CD4-positive, alpha-beta T cell (primary cell): ENCODE results near the gene DOHH. TPM values are rescaled to one million over a fixed set of nuclear protein-coding genes. Genes with fewer than 3 reads are reported as not detected.

Experiments used
- ATAC-seq: fragments of 200-7000 bp; cut with Tn5 transposase; one replicate; pipeline ENCODE4 v1.10.0; 2022; ENCODE audit warnings: mild to moderate bottlenecking; ENCODE audit not compliant: poor library complexity
- CTCF ChIA-PET: fragments of 350-600 bp; sonication (Branson Sonifier 250); formaldehyde crosslinking; loops from one replicate; lab custom pipeline; 2021; ENCODE audit warnings: antibody characterized with exemption, inconsistent platforms; lab: Charles Lee
- POLR2A ChIA-PET: fragments of 350-600 bp; sonication (Branson Sonifier 250); formaldehyde crosslinking; loops from one replicate; lab custom pipeline; 2021; ENCODE audit warnings: antibody characterized with exemption, inconsistent platforms; lab: Charles Lee
- DNase-seq, 14 experiments: peaks; one replicate each; pipeline ENCODE4 v3.0.0-alpha.2; 2013 to 2020; ENCODE audit warnings: mixed read lengths in 2 of 14
- H3K27ac ChIP-seq, 2 donors: one replicate each; pipeline versions ENCODE4 v1.5.1 to v1.7.0; 2013; ENCODE audit warnings: low read length in 2 of 2, low read depth in 1 of 2, mild to moderate bottlenecking in 1 of 2
- H3K27me3 ChIP-seq, 2 experiments: 1 replicate in 1 of 2; 2 replicates in 1 of 2; pipeline versions ENCODE4 v1.6.1 to v1.7.0; 2013; ENCODE audit warnings: low read length in 2 of 2, control low read depth in 1 of 2, mild to moderate bottlenecking in 1 of 2, moderate library complexity in 1 of 2; ENCODE audit not compliant: insufficient read depth in 2 of 2, control insufficient read depth in 1 of 2
- H3K36me3 ChIP-seq: one replicate; pipeline ENCODE4 v1.6.1; 2013; ENCODE audit warnings: low read length, control low read depth; ENCODE audit not compliant: insufficient read depth
- H3K4me1 ChIP-seq: one replicate; pipeline ENCODE4 v1.6.1; 2013; ENCODE audit warnings: low read length, control low read depth; ENCODE audit not compliant: insufficient read depth
- H3K4me3 ChIP-seq: one replicate; pipeline ENCODE4 v1.5.1; 2013; ENCODE audit warnings: mild to moderate bottlenecking, low read length, moderate library complexity
- H3K9me3 ChIP-seq, 2 experiments: 1 replicate in 1 of 2; 2 replicates in 1 of 2; pipeline versions ENCODE4 v1.6.1 to v1.7.0; 2013; ENCODE audit warnings: low read length in 2 of 2, mild to moderate bottlenecking in 2 of 2, control low read depth in 1 of 2, moderate library complexity in 1 of 2; ENCODE audit not compliant: control insufficient read depth in 1 of 2, insufficient read depth in 1 of 2
- H3K27ac Mint-ChIP-seq: one replicate; pipeline ENCODE4 v1.8.0; 2020; ENCODE audit warnings: mixed read lengths
- H3K27me3 Mint-ChIP-seq: one replicate; pipeline ENCODE4 v1.8.0; 2021; ENCODE audit warnings: mixed read lengths
- H3K36me3 Mint-ChIP-seq: one replicate; pipeline ENCODE4 v1.8.0; 2021; ENCODE audit warnings: low read depth, mixed read lengths
- H3K4me1 Mint-ChIP-seq: one replicate; pipeline ENCODE4 v1.8.0; 2021; ENCODE audit warnings: low read depth, mixed read lengths
- H3K4me3 Mint-ChIP-seq: one replicate; pipeline ENCODE4 v1.8.0; 2020; ENCODE audit warnings: mild to moderate bottlenecking, mixed read lengths
- H3K9me3 Mint-ChIP-seq: one replicate; pipeline ENCODE4 v1.8.0; 2020; ENCODE audit warnings: mixed read lengths
- intact Hi-C, 2 experiments: fragments of 100-400 bp; cut with DNase I in 1 of 2; cut with micrococcal nuclease in 1 of 2; formaldehyde crosslinking; loops; one replicate each; pipeline versions ENCODE4 v1.15.1 to v1.9.0; 2023 to 2025; cut with DNase I, micrococcal nuclease
- total RNA-seq, 174 experiments: library from RNA in 2 of 174; stranded (reverse) in 2 of 174; gene quantifications; one replicate each; pipeline ENCODE4 v1.2.3 and lab custom pipeline; 2021 to 2026
- TF ChIP-seq, protein P1 (sequence below): fragments of 200-600 bp; IDR thresholded peaks from one replicate; pipeline ENCODE4 v1.8.0; 2022; ENCODE audit warnings: antibody characterized with exemption, mild to moderate bottlenecking

DOHH gene
- total RNA-seq, 2 experiments from 2014 or later, result 3.9 to 4.7 TPM

DNA sequence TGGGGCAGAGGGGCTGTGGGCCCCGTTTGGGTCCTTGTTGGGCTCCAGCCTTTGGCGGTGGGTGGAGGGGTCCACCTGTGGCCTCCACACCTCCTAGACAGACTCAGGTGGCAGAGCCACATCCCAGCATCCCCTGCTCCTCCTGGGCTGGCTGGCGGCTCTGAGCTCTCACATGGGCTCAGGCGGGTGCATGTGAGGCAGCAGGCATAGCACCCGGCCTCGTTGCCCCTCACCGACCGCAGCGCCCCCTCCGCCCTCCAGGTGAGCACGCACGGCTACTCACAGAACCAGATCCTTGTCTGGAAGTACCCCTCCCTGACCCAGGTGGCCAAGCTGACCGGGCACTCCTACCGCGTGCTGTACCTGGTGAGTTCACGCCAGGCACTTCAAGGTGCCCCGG, 32.6 kb upstream of the DOHH start:
- Histone ChIP-seq H3K27ac (no peak overlapping the region), H3K4me3 (no peak overlapping the region), H3K27me3 (no peaks in the 10 kb centered on the region), H3K36me3 (peaks cover 56% of the 10 kb centered on the region), H3K4me1 (no peaks in the 10 kb centered on the region), H3K9me3 (no peaks in the 10 kb centered on the region)
- TF ChIP-seq, protein P1, sequence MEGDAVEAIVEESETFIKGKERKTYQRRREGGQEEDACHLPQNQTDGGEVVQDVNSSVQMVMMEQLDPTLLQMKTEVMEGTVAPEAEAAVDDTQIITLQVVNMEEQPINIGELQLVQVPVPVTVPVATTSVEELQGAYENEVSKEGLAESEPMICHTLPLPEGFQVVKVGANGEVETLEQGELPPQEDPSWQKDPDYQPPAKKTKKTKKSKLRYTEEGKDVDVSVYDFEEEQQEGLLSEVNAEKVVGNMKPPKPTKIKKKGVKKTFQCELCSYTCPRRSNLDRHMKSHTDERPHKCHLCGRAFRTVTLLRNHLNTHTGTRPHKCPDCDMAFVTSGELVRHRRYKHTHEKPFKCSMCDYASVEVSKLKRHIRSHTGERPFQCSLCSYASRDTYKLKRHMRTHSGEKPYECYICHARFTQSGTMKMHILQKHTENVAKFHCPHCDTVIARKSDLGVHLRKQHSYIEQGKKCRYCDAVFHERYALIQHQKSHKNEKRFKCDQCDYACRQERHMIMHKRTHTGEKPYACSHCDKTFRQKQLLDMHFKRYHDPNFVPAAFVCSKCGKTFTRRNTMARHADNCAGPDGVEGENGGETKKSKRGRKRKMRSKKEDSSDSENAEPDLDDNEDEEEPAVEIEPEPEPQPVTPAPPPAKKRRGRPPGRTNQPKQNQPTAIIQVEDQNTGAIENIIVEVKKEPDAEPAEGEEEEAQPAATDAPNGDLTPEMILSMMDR, result no peak
- Mint-ChIP-seq H3K9me3 (no peaks in the 10 kb centered on the region), H3K27ac (no peak overlapping the region), H3K27me3 (no peaks in the 10 kb centered on the region), H3K36me3 (peaks cover 41% of the 10 kb centered on the region), H3K4me3 (no peak overlapping the region), H3K4me1 (no peaks in the 10 kb centered on the region)
- intact Hi-C loops, result no loop called here
- ChIA-PET POLR2A (no interaction called here), CTCF (no interaction called here)
- ATAC-seq, result no peak
- DNase-seq, result no peak

DNA sequence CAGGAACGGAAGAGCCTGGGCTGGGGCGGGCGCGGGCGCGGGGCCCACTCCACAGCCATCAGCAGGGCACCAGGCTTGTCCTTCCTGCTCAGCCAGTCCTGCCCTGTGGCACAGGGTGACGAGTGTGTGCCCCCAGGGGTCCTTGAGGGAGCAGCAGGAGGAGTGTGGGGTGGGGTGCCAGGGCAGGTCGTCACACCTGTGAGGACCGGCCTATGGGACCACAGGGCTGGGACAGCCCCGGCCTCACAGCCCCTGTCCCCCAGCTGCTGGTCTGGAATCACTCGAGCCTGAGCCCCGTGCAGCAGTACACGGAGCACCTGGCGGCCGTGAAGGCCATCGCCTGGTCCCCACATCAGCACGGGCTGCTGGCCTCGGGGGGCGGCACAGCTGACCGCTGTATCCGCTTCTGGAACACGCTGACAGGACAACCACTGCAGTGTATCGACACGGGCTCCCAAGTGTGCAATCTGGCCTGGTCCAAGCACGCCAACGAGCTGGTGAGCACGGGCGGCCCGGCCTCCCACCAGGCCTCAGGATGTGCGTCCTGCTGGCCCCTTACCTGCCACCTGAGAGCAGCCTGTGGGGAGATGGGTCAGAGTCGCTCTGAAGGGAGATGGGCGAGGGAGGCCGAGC, 31.8 kb upstream of the DOHH start:
- no peak overlapping the region for H3K27ac ChIP-seq
- Mint-ChIP-seq H3K27me3 (no peaks in the 10 kb centered on the region), H3K9me3 (no peaks in the 10 kb centered on the region), H3K4me1 (no peaks in the 10 kb centered on the region), H3K27ac (no peak overlapping the region), H3K4me3 (no peak overlapping the region), H3K36me3 (peaks cover 34% of the 10 kb centered on the region)
- no peaks in the 10 kb centered on the region for H3K27me3 ChIP-seq
- DNase-seq (no peak), ATAC-seq (no peak)
- intact Hi-C loops, result no loop called here
- H3K4me3 ChIP-seq, result no peak overlapping the region
- CTCF ChIA-PET, result no interaction called here
- H3K4me1 ChIP-seq, result no peaks in the 10 kb centered on the region
- no peaks in the 10 kb centered on the region for H3K9me3 ChIP-seq
- H3K36me3 ChIP-seq, result peaks cover 64% of the 10 kb centered on the region
- POLR2A ChIA-PET, result no interaction called here
- TF ChIP-seq, protein P1, result no peak

DNA sequence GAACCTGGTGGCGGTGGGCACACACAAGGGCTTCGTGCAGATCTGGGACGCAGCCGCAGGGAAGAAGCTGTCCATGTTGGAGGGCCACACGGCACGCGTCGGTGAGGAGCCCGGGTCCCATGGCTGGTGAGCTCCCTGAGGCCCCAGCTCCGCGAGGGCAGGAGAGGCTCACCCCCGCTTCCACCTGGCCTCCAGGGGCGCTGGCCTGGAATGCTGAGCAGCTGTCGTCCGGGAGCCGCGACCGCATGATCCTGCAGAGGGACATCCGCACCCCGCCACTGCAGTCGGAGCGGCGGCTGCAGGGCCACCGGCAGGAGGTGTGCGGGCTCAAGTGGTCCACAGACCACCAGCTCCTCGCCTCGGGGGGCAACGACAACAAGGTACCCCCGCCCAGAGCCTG, 31.2 kb upstream of the DOHH start:
- CTCF ChIA-PET, result no interaction called here
- intact Hi-C loops, result no loop called here
- Histone ChIP-seq H3K27ac (no peak overlapping the region), H3K4me1 (no peaks in the 10 kb centered on the region), H3K9me3 (no peaks in the 10 kb centered on the region), H3K4me3 (no peak overlapping the region), H3K36me3 (peaks cover 69% of the 10 kb centered on the region), H3K27me3 (no peaks in the 10 kb centered on the region)
- Mint-ChIP-seq H3K27me3 (no peaks in the 10 kb centered on the region), H3K9me3 (no peaks in the 10 kb centered on the region), H3K4me3 (no peak overlapping the region), H3K36me3 (peaks cover 37% of the 10 kb centered on the region), H3K4me1 (no peaks in the 10 kb centered on the region), H3K27ac (no peak overlapping the region)
- POLR2A ChIA-PET, result no interaction called here
- ATAC-seq (no peak), DNase-seq (no peak)
- TF ChIP-seq, protein P1, result no peak
